SK-N-SH treated with all-trans-retinoic acid at 6 μM for 48 hours (cell line): ENCODE results near the gene TSHZ1.

Experiments
- ATAC-seq: fragments of 200-7000 bp; cut with Tn5 transposase; 3 replicates; pipeline ENCODE4 v1.9.1; 2020; ENCODE audit warnings: mild to moderate bottlenecking, moderate library complexity
- ARNTL ChIP-seq: fragments of 450-650 bp; formaldehyde crosslinking; IDR thresholded peaks from 2 replicates; pipeline ENCODE4 v1.5.0; 2020; ENCODE audit warnings: low read depth, mild to moderate bottlenecking, moderate library complexity, borderline replicate concordance
- BACH2 ChIP-seq: fragments of 250-450 bp; sonication (Bioruptor Pico); IDR thresholded peaks from 2 replicates; pipeline ENCODE4 v1.9.0; 2021; ENCODE audit warnings: mild to moderate bottlenecking, borderline replicate concordance
- CREB5 ChIP-seq: fragments of 250-450 bp; sonication (Bioruptor Pico); IDR thresholded peaks from 2 replicates; pipeline ENCODE4 v1.5.1; 2020; ENCODE audit warnings: low read depth, mild to moderate bottlenecking, moderate library complexity
- CSDC2 ChIP-seq: fragments of 250-450 bp; sonication (Bioruptor Pico); IDR thresholded peaks from 2 replicates; pipeline ENCODE4 v1.5.0; 2020; ENCODE audit warnings: mild to moderate bottlenecking, moderate library complexity
- CSRNP3 ChIP-seq: fragments of 250-450 bp; sonication (Bioruptor Pico); IDR thresholded peaks from 2 replicates; pipeline ENCODE4 v1.5.1; 2021; ENCODE audit warnings: mild to moderate bottlenecking, moderate library complexity
- ESRRG ChIP-seq: fragments of 250-450 bp; sonication (Bioruptor Pico); IDR thresholded peaks from 2 replicates; pipeline ENCODE4 v1.6.1; 2021; ENCODE audit warnings: mild to moderate bottlenecking
- GLIS3 ChIP-seq: fragments of 250-450 bp; sonication (Bioruptor Pico); IDR thresholded peaks from 2 replicates; pipeline ENCODE4 v1.5.0; 2020; ENCODE audit warnings: mild to moderate bottlenecking, moderate library complexity
- ISL1 ChIP-seq: fragments of 250-450 bp; sonication (Bioruptor Pico); IDR thresholded peaks from 2 replicates; pipeline ENCODE4 v2.1.2; 2022; ENCODE audit warnings: mild to moderate bottlenecking, moderate library complexity
- OSR1 ChIP-seq: fragments of 250-450 bp; sonication (Bioruptor Pico); IDR thresholded peaks from 2 replicates; pipeline ENCODE4 v1.8.0; 2022; ENCODE audit warnings: moderate library complexity, mild to moderate bottlenecking, inconsistent platforms
- PATZ1 ChIP-seq: fragments of 250-450 bp; sonication (Bioruptor Pico); IDR thresholded peaks from 2 replicates; pipeline ENCODE4 v1.8.0; 2020; ENCODE audit warnings: mild to moderate bottlenecking, moderate library complexity, borderline replicate concordance
- POU6F1 ChIP-seq: fragments of 250-450 bp; sonication (Bioruptor Pico); IDR thresholded peaks from 2 replicates; pipeline ENCODE4 v1.8.0; 2021; ENCODE audit warnings: low read depth, mild to moderate bottlenecking, moderate library complexity, borderline replicate concordance
- PPARA ChIP-seq: fragments of 250-450 bp; sonication (Bioruptor Pico); IDR thresholded peaks from 2 replicates; pipeline ENCODE4 v1.5.0; 2020; ENCODE audit warnings: mild to moderate bottlenecking, borderline replicate concordance
- RARB ChIP-seq: fragments of 250-450 bp; sonication (Bioruptor Pico); IDR thresholded peaks from 2 replicates; pipeline ENCODE4 v1.8.0; 2021; ENCODE audit warnings: mild to moderate bottlenecking, moderate library complexity
- SNAI2 ChIP-seq: fragments of 250-450 bp; sonication (Bioruptor Pico); IDR thresholded peaks from 2 replicates; pipeline ENCODE4 v1.5.0; 2020; ENCODE audit warnings: mild to moderate bottlenecking, moderate library complexity
- TCF4 ChIP-seq: fragments of 250-450 bp; sonication (Bioruptor Pico); IDR thresholded peaks from 2 replicates; pipeline ENCODE4 v1.8.0; 2021; ENCODE audit warnings: mild to moderate bottlenecking, moderate library complexity, borderline replicate concordance
- TOX ChIP-seq: fragments of 250-450 bp; sonication (Bioruptor Pico); IDR thresholded peaks from 2 replicates; pipeline ENCODE4 v1.8.0; 2021; ENCODE audit warnings: mild to moderate bottlenecking, moderate library complexity, borderline replicate concordance
- ZC3H10 ChIP-seq: fragments of 250-450 bp; sonication (Bioruptor Pico); IDR thresholded peaks from 2 replicates; pipeline ENCODE4 v1.5.1; 2021; ENCODE audit warnings: mild to moderate bottlenecking, moderate library complexity
- ZFP3 ChIP-seq: fragments of 250-450 bp; sonication (Bioruptor Pico); IDR thresholded peaks from 2 replicates; pipeline ENCODE4 v1.5.0; 2020; ENCODE audit warnings: mild to moderate bottlenecking, moderate library complexity
- ZFP30 ChIP-seq: fragments of 450-650 bp; formaldehyde crosslinking; IDR thresholded peaks from 2 replicates; pipeline ENCODE4 v1.5.0; 2022; ENCODE audit warnings: mild to moderate bottlenecking, moderate library complexity
- ZNF70 ChIP-seq: fragments of 450-650 bp; formaldehyde crosslinking; IDR thresholded peaks from 2 replicates; pipeline ENCODE4 v1.5.0; 2020; ENCODE audit warnings: mild to moderate bottlenecking, moderate library complexity
- ZNF8 ChIP-seq: fragments of 450-650 bp; formaldehyde crosslinking; IDR thresholded peaks from 2 replicates; pipeline ENCODE4 v1.5.0; 2020; ENCODE audit warnings: mild to moderate bottlenecking, moderate library complexity

The TSHZ1 gene

GRCh38 chr18:75189696-75190095, 20.9 kb upstream of the TSHZ1 start (continued):
- TF ChIP-seq ZC3H10 (CRISPR knock-in tag) (no peak), ZNF8 (no peak)

GRCh38 chr18:75192899-75193298, 17.7 kb upstream of the TSHZ1 start:
- ATAC-seq, result peak; percentile 35; the same call in 1 of the 3 replicates
- TF ChIP-seq PATZ1 (CRISPR knock-in tag) (no peak), ZNF70 (CRISPR knock-in tag) (no peak), ZNF8 (no peak), GLIS3 (CRISPR knock-in tag) (no peak), PPARA (CRISPR knock-in tag) (no peak), ESRRG (no peak), ZC3H10 (CRISPR knock-in tag) (no peak), OSR1 (CRISPR knock-in tag) (no peak), ISL1 (CRISPR knock-in tag) (no peak), TOX (CRISPR knock-in tag) (no peak), ZFP3 (no peak), TCF4 (CRISPR knock-in tag) (no peak)
- TF ChIP-seq, all 23 proteins: peak for 0

GRCh38 chr18:75198036-75198435, 12.6 kb upstream of the TSHZ1 start:
- TF ChIP-seq POU6F1 (CRISPR knock-in tag) (no peak), ARNTL (CRISPR knock-in tag) (no peak), ZFP30 (CRISPR knock-in tag) (no peak), GLIS3 (CRISPR knock-in tag) (no peak), ZC3H10 (CRISPR knock-in tag) (no peak), CREB5 (CRISPR knock-in tag) (no peak)
- ATAC-seq, result peak; percentile 29; the same call in 1 of the 3 replicates

- peak; percentile 10 for ATAC-seq
These were observed 11.3 kb upstream of the TSHZ1 start for GRCh38 chr18:75199327-75199726.

More at GRCh38 chr18:75199327-75199726, 11.3 kb upstream of the TSHZ1 start:
- peak; percentile 83; the same call in 1 of the 2 replicates for TF ChIP-seq PATZ1 (CRISPR knock-in tag)
- TF ChIP-seq ISL1 (CRISPR knock-in tag), result peak; percentile 56
- 0 out of 2 replicates have a peak, but pooled peaks have one; percentile 40 for TF ChIP-seq CREB5 (CRISPR knock-in tag)
- no peak for TF ChIP-seq ZNF70 (CRISPR knock-in tag)
- TF ChIP-seq TOX (CRISPR knock-in tag), result no peak
- no peak for TF ChIP-seq CSDC2 (CRISPR knock-in tag)
- TF ChIP-seq GLIS3 (CRISPR knock-in tag), result no peak
- no peak for TF ChIP-seq ZC3H10 (CRISPR knock-in tag)
- TF ChIP-seq CSRNP3 (CRISPR knock-in tag), result no peak
- no peak for TF ChIP-seq ZFP30 (CRISPR knock-in tag)
- TF ChIP-seq ESRRG, result no peak
- TF ChIP-seq OSR1 (CRISPR knock-in tag), result no peak
- no peak for TF ChIP-seq SNAI2 (CRISPR knock-in tag)
- no peak for TF ChIP-seq ARNTL (CRISPR knock-in tag)
- TF ChIP-seq ZFP3, result 0 out of 2 replicates have a peak, but pooled peaks have one; percentile 19
- TF ChIP-seq BACH2 (CRISPR knock-in tag), result no peak
- TF ChIP-seq RARB (CRISPR knock-in tag), result no peak
- no peak for TF ChIP-seq TCF4 (CRISPR knock-in tag)
- TF ChIP-seq ZNF8, result no peak
